Activated CD4-positive, alpha-beta T cell treated with anti-CD3 and anti-CD28 coated beads, Interleukin-2, amount 10 ng/mL, durations not matched to agents 7 days and 5 days (primary cell): ENCODE results near the gene ZNF516. TPM values are rescaled to one million over a fixed set of nuclear protein-coding genes. Genes with fewer than 3 reads are reported as not detected.

Experiments used
- CTCF ChIA-PET: fragments of 350-600 bp; sonication (Branson Sonifier 250); formaldehyde crosslinking; loops from one replicate; lab custom pipeline; 2021; ENCODE audit warnings: antibody characterized with exemption; lab: Charles Lee
- POLR2A ChIA-PET: fragments of 350-600 bp; sonication (Branson Sonifier 250); formaldehyde crosslinking; loops from one replicate; lab custom pipeline; 2021; ENCODE audit warnings: antibody characterized with exemption; lab: Charles Lee
- DNase-seq: peaks from one replicate; pipeline ENCODE4 v3.0.0-alpha.2; 2020
- H3K27ac Mint-ChIP-seq: one replicate; pipeline ENCODE4 v1.8.0; 2021; ENCODE audit warnings: mild to moderate bottlenecking, moderate library complexity, mixed read lengths
- H3K27me3 Mint-ChIP-seq: one replicate; pipeline ENCODE4 v1.8.0; 2021; ENCODE audit warnings: mixed read lengths
- H3K36me3 Mint-ChIP-seq: one replicate; pipeline ENCODE4 v1.8.0; 2021; ENCODE audit warnings: low read depth, mixed read lengths
- H3K4me1 Mint-ChIP-seq: one replicate; pipeline ENCODE4 v1.8.0; 2021; ENCODE audit warnings: mixed read lengths
- H3K4me3 Mint-ChIP-seq: one replicate; pipeline ENCODE4 v1.8.0; 2021; ENCODE audit warnings: mild to moderate bottlenecking, moderate library complexity, mixed read lengths
- H3K9me3 Mint-ChIP-seq: one replicate; pipeline ENCODE4 v1.8.0; 2021; ENCODE audit warnings: mixed read lengths
- total RNA-seq, 2 experiments: library from RNA; stranded (reverse); gene quantifications; one replicate each; pipeline ENCODE4 v1.2.3, GENCODE V29; 2021

ZNF516 gene
- total RNA-seq, 2 experiments from 2014 or later: 3.9 to 4.1 TPM

DNA sequence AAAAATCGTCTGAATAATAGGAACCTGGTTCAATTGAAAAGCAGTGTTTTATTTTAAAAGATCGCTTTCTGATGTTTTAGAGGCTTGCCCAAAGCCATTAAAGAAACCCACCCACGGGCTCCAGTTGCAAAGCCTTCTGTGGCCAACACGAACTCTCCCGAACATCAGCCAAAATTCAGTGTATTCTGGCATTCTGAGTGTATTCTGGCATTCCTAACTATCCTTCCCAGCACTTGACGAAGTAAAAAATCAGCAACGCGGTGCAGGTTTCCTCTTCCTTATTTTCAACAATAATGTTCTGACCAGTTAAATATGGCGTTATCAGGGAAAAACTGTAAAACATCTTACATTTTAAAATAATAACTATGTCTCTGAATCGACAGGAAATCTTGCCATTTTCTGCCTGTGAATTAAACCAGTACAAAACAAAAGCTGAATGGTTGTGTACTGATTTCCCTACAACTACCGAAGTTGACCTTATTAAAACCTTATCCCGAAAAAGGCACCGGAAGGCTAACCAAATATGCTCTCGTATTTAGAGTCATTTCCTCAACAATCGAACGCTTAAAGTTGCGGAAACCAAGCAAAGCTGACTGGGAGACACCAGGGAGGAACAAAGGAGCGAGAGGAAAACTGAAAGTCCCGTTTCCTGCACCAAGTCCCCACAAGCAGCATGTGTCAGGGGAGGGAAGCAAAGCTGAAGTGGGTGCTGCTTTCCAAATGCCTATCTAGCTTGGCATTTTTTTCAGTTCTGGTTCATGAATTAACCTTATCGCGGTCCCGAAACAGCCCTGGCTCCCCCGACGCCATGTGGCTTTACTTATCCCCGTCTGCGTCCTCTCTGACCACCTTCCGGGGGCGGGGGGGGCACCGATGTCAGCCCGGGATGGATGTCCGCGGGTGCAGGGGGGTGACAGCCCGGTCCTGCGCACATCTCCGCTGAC lies 44.3 kb downstream of the ZNF516 start:
- Mint-ChIP-seq H3K9me3 (no peaks in the 10 kb centered on the region), H3K36me3 (no peaks in the 10 kb centered on the region), H3K27ac (no peak overlapping the region), H3K4me3 (peak overlapping the region; percentile 70), H3K4me1 (peaks cover 21% of the 10 kb centered on the region), H3K27me3 (peaks cover 22% of the 10 kb centered on the region)
- POLR2A ChIA-PET: no interaction called here
- DNase-seq: no peak
- CTCF ChIA-PET: interaction anchor here (0.6 kb wide), 1 partner anchor 1727 kb away, joined by 4 read pairs; no protein-coding TSS in a partner anchor

DNA sequence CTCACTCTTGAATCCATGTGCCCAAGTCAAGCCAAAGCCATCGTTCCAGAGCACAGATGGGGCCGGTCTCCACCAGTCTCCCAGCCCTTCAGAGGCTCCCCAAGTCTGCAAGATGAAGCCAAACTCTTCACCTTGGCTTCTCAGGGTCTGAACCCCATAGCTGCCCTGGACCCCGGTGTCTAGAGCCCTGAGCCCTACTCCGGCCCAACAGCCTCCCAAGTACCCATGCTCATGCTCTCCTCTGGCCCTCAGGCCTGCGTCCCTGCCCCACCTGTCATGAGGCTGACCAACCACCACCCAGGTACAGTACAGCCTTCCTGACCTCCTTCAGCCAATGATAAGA lies 46.0 kb downstream of the ZNF516 start:
- Mint-ChIP-seq H3K9me3 (no peaks in the 10 kb centered on the region), H3K4me3 (no peak overlapping the region), H3K27ac (peak overlapping the region; percentile 6), H3K36me3 (no peaks in the 10 kb centered on the region), H3K27me3 (peaks cover 22% of the 10 kb centered on the region), H3K4me1 (peaks cover 21% of the 10 kb centered on the region)
- POLR2A ChIA-PET: no interaction called here
- DNase-seq: no peak
- CTCF ChIA-PET: no interaction called here

DNA sequence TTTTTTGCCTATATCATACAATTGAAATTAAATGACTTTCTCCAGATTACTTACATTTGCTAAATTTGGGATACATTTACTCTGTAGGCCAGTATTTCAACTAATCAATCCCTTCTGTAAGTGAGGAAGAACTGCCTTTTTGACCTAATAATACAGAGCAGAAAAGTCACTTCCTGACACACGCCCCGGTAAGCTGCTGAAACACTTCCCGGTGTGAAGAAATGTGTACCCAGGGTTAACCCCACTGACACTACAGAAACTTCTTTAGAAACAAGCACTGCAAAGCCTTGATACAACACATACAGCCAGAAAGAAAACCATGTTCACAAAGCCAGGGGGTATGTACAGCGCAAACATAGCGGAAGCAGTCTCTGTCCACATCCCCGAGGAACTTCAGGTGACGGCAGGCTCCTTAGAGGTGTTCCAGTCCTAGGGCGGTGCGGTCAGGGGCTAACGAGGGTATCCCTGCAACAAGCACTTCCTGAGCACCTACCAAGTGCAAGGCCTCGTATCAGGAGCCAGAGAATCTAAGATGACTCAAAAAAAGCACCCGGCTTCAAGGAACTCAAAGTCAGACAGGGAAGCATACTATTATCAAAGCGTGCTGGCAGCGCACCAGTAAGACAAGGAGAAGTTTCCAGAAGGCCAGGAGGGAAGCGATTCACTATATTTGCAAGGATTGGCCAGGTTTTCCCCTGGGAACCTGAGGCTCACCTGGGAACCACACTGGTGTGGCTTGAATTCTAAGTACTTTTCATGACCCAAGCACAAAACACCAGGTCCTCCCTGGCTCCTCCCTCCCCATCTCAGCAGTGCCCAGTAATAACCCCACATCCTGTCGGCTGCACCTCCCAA lies 46.6 kb downstream of the ZNF516 start:
- DNase-seq: no peak
- no peaks in the 10 kb centered on the region for H3K9me3 Mint-ChIP-seq
- no peak overlapping the region for H3K27ac Mint-ChIP-seq
- peaks cover 21% of the 10 kb centered on the region for H3K4me1 Mint-ChIP-seq
- no peak overlapping the region for H3K4me3 Mint-ChIP-seq
- CTCF ChIA-PET: interaction anchor here (0.7 kb wide), 1 partner anchor 129 kb away, joined by 3 read pairs; no protein-coding TSS in a partner anchor
- POLR2A ChIA-PET: no interaction called here
- peaks cover 18% of the 10 kb centered on the region for H3K27me3 Mint-ChIP-seq
- H3K36me3 Mint-ChIP-seq: no peaks in the 10 kb centered on the region

DNA sequence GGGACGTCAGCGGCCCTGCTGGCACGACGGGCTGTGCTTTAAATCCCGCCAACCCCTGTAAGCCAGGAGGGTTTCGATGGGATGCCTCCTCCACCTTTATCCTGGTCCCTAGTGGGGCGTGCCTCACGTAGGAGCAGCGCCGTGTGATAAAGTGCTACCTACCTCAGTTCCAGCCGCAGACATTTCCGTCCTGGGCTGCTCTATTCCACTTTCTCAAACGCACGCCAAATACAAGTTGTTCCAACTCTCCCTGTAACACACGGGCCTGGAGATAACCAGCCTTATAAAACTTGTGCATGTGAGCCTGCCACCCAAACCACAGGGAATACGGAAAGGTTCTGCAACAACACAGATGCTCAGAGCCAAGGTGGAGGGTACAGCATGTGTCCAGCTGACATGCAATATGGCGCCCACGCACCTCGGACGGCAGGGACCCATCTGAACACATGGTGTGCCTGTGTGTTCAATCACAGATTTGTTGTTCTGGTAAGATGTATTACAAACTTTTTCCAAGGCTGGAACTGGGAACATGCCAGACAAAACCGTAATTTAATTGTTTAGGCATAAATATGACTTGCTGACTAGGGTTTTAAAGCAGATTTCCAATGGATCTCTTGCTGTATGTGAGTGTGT lies 47.7 kb downstream of the ZNF516 start:
- CTCF ChIA-PET: interaction anchor here (1.2 kb wide), 1 partner anchor 10 kb away, joined by 3 read pairs; no protein-coding TSS in a partner anchor
- no peaks in the 10 kb centered on the region for H3K9me3 Mint-ChIP-seq
- H3K27ac Mint-ChIP-seq: no peak overlapping the region
- peaks cover 12% of the 10 kb centered on the region for H3K27me3 Mint-ChIP-seq
- POLR2A ChIA-PET: no interaction called here
- no peak for DNase-seq
- H3K4me3 Mint-ChIP-seq: no peak overlapping the region
- H3K4me1 Mint-ChIP-seq: peaks cover 21% of the 10 kb centered on the region
- no peaks in the 10 kb centered on the region for H3K36me3 Mint-ChIP-seq

DNA sequence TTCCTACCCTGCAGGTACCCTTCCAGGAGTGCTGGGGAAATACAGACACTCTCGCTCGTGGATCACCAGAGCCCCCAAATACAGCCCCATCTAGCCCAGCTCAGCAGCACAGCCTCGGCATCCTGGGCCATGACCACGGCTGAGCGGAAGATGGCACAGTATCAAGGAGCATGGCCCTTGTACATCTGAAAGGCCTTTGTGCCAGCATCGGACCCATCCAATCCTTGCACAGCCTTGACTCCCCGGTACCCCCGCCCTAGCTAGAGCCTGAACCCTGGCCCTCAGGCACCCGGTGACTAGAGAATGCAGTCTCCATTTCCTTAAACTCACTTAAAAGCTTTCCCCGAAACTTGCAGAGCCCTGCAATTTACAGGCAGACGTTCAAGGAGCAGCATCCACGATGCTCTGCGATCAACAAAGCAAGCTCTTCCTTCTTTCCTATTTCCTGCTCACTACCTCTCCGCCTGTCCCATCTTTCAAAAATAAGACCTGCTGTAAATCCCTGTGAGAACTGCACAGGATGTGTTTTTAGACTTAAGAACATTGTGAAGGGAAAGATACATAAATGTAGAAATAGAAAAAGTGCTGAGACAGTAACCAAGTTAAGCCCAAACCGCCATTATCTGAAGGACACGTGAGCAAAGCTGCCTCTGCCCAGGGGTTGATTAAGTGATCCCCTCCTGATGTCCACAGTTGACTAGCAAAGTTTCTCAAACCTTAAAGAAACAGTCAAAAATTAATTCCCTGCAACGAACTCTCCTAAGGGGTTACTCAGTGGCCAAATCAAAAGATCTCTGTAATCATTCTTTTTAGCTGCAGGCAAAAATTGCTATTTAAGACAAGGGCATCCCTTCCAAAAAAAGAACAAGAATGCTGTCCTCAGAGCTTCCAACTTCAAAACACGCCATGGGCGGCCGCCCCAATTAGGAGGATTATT lies 48.5 kb downstream of the ZNF516 start:
- DNase-seq: no peak
- Mint-ChIP-seq H3K27ac (no peak overlapping the region), H3K4me3 (no peak overlapping the region), H3K27me3 (peaks cover 5% of the 10 kb centered on the region), H3K4me1 (peaks cover 20% of the 10 kb centered on the region), H3K36me3 (no peaks in the 10 kb centered on the region), H3K9me3 (no peaks in the 10 kb centered on the region)
- ChIA-PET POLR2A (no interaction called here), CTCF (interaction anchor here (1.2 kb wide), 1 partner anchor 11 kb away, joined by 3 read pairs; no protein-coding TSS in a partner anchor)

DNA sequence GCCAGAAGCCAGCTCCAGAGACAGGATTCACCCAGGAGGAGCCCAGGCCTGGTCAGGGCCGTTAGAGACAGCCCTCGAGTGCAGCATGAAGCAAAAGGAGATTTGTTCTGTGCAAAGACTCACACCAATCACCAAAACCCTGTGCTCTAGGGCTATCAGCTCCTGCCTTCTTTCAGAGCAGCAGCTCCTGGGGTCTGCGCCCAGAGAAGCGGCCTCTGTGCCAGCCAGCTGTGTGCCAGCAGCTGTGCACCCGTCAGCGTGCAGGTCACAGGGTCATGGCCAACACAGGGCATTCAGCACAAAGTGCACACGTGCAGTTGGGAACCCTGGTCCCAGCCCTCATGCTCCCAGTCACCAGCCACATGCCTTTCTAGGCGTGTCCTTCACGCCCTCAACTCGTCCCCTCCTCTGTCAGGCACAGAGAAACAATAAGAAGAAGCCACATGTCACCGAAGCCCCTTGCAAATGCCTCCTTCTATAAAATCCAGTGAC lies 49.3 kb downstream of the ZNF516 start:
- CTCF ChIA-PET: interaction anchor here (0.6 kb wide), 1 partner anchor 38 kb away, joined by 3 read pairs; no protein-coding TSS in a partner anchor
- Mint-ChIP-seq H3K27ac (no peak overlapping the region), H3K9me3 (no peaks in the 10 kb centered on the region), H3K4me1 (peaks cover 15% of the 10 kb centered on the region), H3K36me3 (no peaks in the 10 kb centered on the region), H3K4me3 (no peak overlapping the region), H3K27me3 (peaks cover 2% of the 10 kb centered on the region)
- POLR2A ChIA-PET: no interaction called here
- DNase-seq: no peak

DNA sequence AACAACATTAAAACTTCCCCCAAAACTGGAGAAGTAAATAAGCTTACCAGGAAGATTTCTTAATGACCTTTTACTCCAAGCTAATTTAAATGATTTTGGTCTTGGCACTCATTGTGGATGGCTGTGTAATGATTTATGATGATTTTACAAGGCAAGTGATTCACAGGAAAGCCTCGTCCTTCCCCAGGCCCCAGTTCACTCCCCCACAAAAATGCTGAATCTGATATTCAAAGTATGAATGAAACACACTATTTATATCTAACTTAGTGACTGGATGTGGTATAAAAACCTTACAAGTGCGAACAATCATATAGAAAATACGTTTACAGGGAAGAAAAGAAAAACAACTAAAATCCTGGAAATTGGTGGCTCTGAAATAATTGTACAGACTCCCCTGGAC lies 49.8 kb downstream of the ZNF516 start:
- H3K36me3 Mint-ChIP-seq: no peaks in the 10 kb centered on the region
- ChIA-PET POLR2A (no interaction called here), CTCF (interaction anchor here (0.6 kb wide), 1 partner anchor 38 kb away, joined by 3 read pairs; no protein-coding TSS in a partner anchor)
- peaks cover 10% of the 10 kb centered on the region for H3K4me1 Mint-ChIP-seq
- H3K27ac Mint-ChIP-seq: no peak overlapping the region
- peaks cover 2% of the 10 kb centered on the region for H3K27me3 Mint-ChIP-seq
- no peaks in the 10 kb centered on the region for H3K9me3 Mint-ChIP-seq
- no peak for DNase-seq
- no peak overlapping the region for H3K4me3 Mint-ChIP-seq

DNA sequence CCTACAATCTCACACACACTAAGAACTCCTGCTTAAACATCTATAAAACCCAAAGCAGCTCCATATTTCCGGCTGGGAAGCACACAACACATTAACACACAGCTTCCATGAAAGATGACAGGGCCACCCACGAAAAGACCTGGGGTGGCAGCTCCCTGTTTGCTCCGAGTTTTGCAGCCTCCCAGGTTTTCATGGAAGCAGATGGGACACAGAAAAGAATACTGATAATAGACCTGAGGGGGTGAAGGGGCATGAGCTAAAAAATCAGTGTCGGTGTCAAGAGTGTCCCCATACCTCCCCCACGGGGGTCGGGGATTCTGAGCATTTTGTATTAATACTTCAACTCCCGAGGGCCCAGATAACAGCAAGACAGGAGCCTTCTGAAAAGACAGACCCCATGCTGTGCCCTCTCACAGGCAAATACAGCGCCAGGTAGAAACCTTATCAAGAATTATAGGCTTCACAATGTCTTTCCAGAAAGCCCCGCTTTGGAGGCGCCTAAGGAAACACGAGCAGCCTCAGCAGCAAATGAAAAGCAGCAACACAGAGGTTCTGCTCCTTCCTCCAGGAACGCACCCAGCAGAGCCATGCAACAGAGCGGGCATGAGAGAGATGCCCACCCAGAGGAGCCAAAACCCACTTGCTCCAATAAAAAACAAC lies 50.5 kb downstream of the ZNF516 start:
- H3K27ac Mint-ChIP-seq: no peak overlapping the region
- ChIA-PET POLR2A (no interaction called here), CTCF (no interaction called here)
- no peaks in the 10 kb centered on the region for H3K36me3 Mint-ChIP-seq
- peaks cover 7% of the 10 kb centered on the region for H3K4me1 Mint-ChIP-seq
- no peak overlapping the region for H3K4me3 Mint-ChIP-seq
- no peak for DNase-seq
- no peaks in the 10 kb centered on the region for H3K27me3 Mint-ChIP-seq
- no peaks in the 10 kb centered on the region for H3K9me3 Mint-ChIP-seq

DNA sequence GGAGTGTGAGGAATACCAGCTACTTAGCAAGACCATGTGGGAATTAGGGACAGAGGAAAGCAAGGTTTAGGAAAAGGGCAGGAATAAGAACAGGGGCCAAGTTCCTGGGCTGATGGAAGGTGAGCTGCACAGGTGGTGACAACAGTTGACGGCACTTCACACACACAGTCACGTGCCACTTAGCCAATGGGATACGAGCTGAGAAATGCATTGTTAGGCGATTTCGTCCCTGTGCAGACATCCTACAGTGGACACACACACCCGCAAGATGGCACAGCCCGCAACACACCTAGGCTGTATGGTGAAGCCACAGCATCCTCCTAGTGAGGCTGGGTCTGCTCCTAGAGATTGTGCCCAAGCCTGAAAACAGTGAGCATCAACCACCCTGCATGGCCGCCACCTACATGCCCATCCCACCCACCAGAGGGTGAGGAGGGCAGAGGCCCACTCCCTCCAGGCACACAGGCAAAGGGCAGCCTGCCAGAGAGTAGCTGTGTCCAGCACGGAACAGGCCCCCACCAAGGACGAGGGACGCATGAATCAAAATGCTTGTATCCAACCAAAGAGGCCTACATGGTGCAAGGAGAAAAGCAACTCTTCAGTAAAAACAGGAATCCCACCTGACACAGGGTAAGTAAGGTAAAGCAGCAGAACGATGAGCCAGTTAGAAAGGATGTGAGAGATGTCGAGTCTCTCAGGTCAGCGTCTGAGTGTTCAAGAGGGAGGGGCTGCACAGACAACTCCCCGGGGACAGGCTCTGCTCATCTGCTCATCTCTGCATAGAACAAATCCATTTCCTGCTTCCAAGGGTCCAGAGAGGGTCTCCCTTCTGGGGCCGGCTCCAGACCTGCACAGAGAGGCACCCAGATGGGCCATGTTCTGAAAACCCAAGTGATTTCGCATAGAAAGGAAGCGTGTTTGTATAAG lies 51.3 kb downstream of the ZNF516 start:
- ChIA-PET CTCF (no interaction called here), POLR2A (no interaction called here)
- H3K27ac Mint-ChIP-seq: no peak overlapping the region
- H3K27me3 Mint-ChIP-seq: no peaks in the 10 kb centered on the region
- H3K36me3 Mint-ChIP-seq: no peaks in the 10 kb centered on the region
- H3K4me1 Mint-ChIP-seq: peaks cover 6% of the 10 kb centered on the region
- no peak for DNase-seq
- H3K9me3 Mint-ChIP-seq: no peaks in the 10 kb centered on the region
- no peak overlapping the region for H3K4me3 Mint-ChIP-seq

DNA sequence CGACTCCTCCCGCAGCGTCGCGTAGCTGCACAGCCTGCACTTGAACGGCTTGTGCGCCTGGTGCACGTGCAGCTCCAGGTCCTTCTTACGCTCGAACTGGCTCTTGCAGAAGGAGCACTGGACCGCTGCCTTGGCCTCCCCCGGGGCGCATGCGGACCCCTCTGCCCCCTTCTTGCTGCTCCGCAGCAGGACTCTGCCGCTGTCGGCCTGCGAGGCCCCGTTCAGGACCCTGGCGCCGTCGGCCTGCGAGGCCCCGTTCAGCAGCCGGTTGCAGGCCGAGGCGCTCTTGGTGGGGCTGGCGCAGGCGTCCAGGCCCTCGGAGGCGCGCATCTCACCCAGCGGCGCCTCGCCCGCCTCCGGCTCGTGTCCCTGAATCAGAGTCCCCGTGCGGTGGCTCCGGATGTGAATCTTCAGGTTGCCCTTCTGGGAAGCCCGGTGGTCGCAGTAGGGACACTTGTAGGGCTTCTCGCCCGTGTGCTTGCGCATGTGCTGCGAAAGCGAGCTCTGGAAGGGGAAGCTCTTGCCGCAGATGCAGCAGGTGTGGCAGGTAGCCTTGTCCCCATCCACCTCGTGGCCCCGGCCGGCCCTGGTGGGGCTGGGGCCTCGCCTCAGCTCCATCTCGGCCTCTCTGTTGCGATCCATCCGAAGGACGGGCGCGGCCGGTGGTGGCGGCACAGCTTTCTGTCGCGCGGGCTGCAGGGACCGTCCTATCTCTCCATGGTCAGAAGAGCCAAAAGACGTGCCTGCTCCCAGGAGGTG lies 52.5 kb downstream of the ZNF516 start:
- no peak overlapping the region for H3K27ac Mint-ChIP-seq
- no peaks in the 10 kb centered on the region for H3K9me3 Mint-ChIP-seq
- H3K4me3 Mint-ChIP-seq: no peak overlapping the region
- DNase-seq: no peak
- H3K4me1 Mint-ChIP-seq: no peaks in the 10 kb centered on the region
- CTCF ChIA-PET: no interaction called here
- no peaks in the 10 kb centered on the region for H3K36me3 Mint-ChIP-seq
- POLR2A ChIA-PET: no interaction called here
- H3K27me3 Mint-ChIP-seq: no peaks in the 10 kb centered on the region
